Measurements from ENCODE around the gene CHST1.

CHST1 gene

DNA sequence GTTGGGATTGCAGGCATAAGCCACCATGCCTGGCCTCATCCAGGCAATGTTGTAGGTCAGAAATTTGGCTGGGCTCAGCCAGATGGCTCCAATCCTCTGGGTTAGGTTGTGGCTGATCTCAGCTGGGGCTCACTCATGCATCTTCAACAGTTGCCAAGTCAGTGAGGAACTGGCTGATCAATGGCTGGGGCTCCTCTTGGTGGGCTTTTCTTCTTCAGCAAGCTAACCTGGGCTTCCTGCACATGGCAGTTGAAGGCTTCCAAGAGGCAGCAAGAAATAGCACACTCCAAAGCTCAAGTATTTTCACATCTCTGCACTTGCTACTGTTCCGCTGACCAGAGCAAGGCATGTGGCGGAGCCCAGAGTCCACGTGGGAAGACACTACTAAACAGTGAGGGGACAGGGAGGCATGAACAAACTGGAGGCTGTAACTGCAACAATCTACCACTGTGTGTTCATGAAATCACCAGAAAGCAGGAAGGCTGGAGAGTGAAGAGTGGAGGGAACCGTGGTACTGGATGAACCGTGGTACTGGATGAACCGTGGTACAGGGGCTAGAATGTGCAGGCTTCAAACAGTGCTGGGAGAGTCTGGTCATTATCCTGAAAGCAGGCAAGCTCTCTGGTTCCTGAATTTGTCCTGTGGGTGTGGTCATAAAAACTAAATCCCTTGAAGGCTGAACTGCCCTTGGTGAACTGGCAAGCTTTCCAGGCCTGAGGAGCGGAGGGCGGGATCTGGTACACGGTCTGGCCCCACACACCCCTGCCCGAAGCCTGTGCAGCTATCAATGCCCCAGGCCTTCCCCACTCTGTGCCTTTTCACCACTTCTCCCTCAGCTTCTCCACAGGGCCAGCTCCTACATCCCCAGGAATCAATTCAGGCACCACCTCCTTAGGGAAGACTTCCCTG is 20.2 kb downstream of the CHST1 start:
- Histone ChIP-seq H3K27me3 (peaks cover 30% of the 10 kb centered on the region), H3K36me3 (no peaks in the 10 kb centered on the region), H3K9me3 (no peaks in the 10 kb centered on the region), H3K4me1 (ENCODE audit: control insufficient read depth in 1 of 2, insufficient read depth in 1 of 2, low read depth in 1 of 2, low read length in 1 of 2) (peaks cover 29 to 48% of the 10 kb centered on the region in 2 experiments), H3K4me3 (ENCODE audit: low read depth in 1 of 2, low read length in 1 of 2) (no peak overlapping the region), H3K27ac (no peak overlapping the region)
- no peak for TF ChIP-seq CTCF (IDR thresholded peaks at IDR 0.05)

GRCh38 chr11:45643598-45644260 is 21.7 kb downstream of the CHST1 start:
- Histone ChIP-seq H3K4me3 (ENCODE audit: low read depth in 1 of 2, low read length in 1 of 2) (no peak overlapping the region), H3K27me3 (peaks cover 15% of the 10 kb centered on the region), H3K36me3 (no peaks in the 10 kb centered on the region), H3K4me1 (ENCODE audit: control insufficient read depth in 1 of 2, insufficient read depth in 1 of 2, low read depth in 1 of 2, low read length in 1 of 2) (peaks cover 29 to 48% of the 10 kb centered on the region in 2 experiments), H3K9me3 (no peaks in the 10 kb centered on the region), H3K27ac (no peak overlapping the region)
- no peak for TF ChIP-seq CTCF (IDR thresholded peaks at IDR 0.05)

- H3K9me3 ChIP-seq, result no peaks in the 10 kb centered on the region
- TF ChIP-seq CTCF (IDR thresholded peaks at IDR 0.05), result no peak
- no peak overlapping the region for H3K4me3 ChIP-seq (ENCODE audit: low read depth in 1 of 2, low read length in 1 of 2)
- peak overlapping the region; percentile 29 for H3K27ac ChIP-seq
- H3K27me3 ChIP-seq, result no peaks in the 10 kb centered on the region
- H3K36me3 ChIP-seq, result no peaks in the 10 kb centered on the region
- peaks cover 35 to 61% of the 10 kb centered on the region in 2 experiments for H3K4me1 ChIP-seq (ENCODE audit: control insufficient read depth in 1 of 2, insufficient read depth in 1 of 2, low read depth in 1 of 2, low read length in 1 of 2)
Observed at GRCh38 chr11:45641961-45642360, 23.5 kb downstream of the CHST1 start.

GRCh38 chr11:45638051-45638450 is 27.4 kb downstream of the CHST1 start:
- peaks cover 31 to 58% of the 10 kb centered on the region in 2 experiments for H3K4me1 ChIP-seq (ENCODE audit: control insufficient read depth in 1 of 2, insufficient read depth in 1 of 2, low read depth in 1 of 2, low read length in 1 of 2)
- no peaks in the 10 kb centered on the region for H3K27me3 ChIP-seq
- TF ChIP-seq CTCF (IDR thresholded peaks at IDR 0.05), result no peak
- no peaks in the 10 kb centered on the region for H3K36me3 ChIP-seq
- H3K9me3 ChIP-seq, result no peaks in the 10 kb centered on the region
- no peak overlapping the region for H3K27ac ChIP-seq
- no peak overlapping the region for H3K4me3 ChIP-seq (ENCODE audit: low read depth in 1 of 2, low read length in 1 of 2)

- no peaks in the 10 kb centered on the region for H3K36me3 ChIP-seq
- peaks cover 17 to 39% of the 10 kb centered on the region in 2 experiments for H3K4me1 ChIP-seq (ENCODE audit: control insufficient read depth in 1 of 2, insufficient read depth in 1 of 2, low read depth in 1 of 2, low read length in 1 of 2)
- no peaks in the 10 kb centered on the region for H3K27me3 ChIP-seq
- no peak overlapping the region for H3K4me3 ChIP-seq (ENCODE audit: low read depth in 1 of 2, low read length in 1 of 2)
- no peak overlapping the region for H3K27ac ChIP-seq
- no peaks in the 10 kb centered on the region for H3K9me3 ChIP-seq
- TF ChIP-seq CTCF (IDR thresholded peaks at IDR 0.05), result no peak
Observed at GRCh38 chr11:45635907-45636306, 29.5 kb downstream of the CHST1 start.
